Sigmoid colon (tissue), 4 donors: ENCODE data around the gene CYP27A1.

Experiments
- POLR2A ChIP-seq, 2 donors: fragments of 450-650 bp; IDR thresholded peaks; one replicate each; pipeline ENCODE4 v1.6.1; 2016; ENCODE audit warnings: antibody characterized with exemption in 2 of 2, mild to moderate bottlenecking in 2 of 2, moderate library complexity in 2 of 2
- POLR2AphosphoS5 ChIP-seq, 4 donors: sonication (generic); formaldehyde crosslinking; IDR thresholded peaks; one replicate each; pipeline ENCODE4 v1.6.1; 2017; ENCODE audit warnings: antibody characterized with exemption in 4 of 4
- TF ChIP-seq, protein P1 (sequence below), 4 experiments: fragments of 450-650 bp in 3 of 4; fragments of 200-600 bp in 1 of 4; IDR thresholded peaks; one replicate each; pipeline ENCODE4 v1.5.1; 2016 to 2019; ENCODE audit warnings: antibody characterized with exemption in 4 of 4, mild to moderate bottlenecking in 3 of 4, moderate library complexity in 2 of 4

- TF ChIP-seq, protein P1, sequence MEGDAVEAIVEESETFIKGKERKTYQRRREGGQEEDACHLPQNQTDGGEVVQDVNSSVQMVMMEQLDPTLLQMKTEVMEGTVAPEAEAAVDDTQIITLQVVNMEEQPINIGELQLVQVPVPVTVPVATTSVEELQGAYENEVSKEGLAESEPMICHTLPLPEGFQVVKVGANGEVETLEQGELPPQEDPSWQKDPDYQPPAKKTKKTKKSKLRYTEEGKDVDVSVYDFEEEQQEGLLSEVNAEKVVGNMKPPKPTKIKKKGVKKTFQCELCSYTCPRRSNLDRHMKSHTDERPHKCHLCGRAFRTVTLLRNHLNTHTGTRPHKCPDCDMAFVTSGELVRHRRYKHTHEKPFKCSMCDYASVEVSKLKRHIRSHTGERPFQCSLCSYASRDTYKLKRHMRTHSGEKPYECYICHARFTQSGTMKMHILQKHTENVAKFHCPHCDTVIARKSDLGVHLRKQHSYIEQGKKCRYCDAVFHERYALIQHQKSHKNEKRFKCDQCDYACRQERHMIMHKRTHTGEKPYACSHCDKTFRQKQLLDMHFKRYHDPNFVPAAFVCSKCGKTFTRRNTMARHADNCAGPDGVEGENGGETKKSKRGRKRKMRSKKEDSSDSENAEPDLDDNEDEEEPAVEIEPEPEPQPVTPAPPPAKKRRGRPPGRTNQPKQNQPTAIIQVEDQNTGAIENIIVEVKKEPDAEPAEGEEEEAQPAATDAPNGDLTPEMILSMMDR (IDR thresholded peaks at IDR 0.05) = no peak
- TF ChIP-seq POLR2A (IDR thresholded peaks at IDR 0.05) (no peak), POLR2AphosphoS5 (IDR thresholded peaks at IDR 0.05) (no peak)
These were observed 72.9 kb downstream of the CYP27A1 start for GRCh38 chr2:218854860-218855259.
